GM10248 (cell line): ENCODE measurements around the gene TM4SF4.

Experiments used
- CTCF ChIA-PET: fragments of 300-600 bp; sonication (Branson Sonifier 250); formaldehyde crosslinking; extraction: SDS; loops from one replicate; lab custom pipeline; 2021; ENCODE audit warnings: antibody characterized with exemption; lab: Yijun Ruan, JAX
- POLR2A ChIA-PET: fragments of 350-650 bp; sonication (Branson Sonifier 250); formaldehyde crosslinking; extraction: SDS; loops from one replicate; lab custom pipeline; 2020; ENCODE audit warnings: antibody characterized with exemption; lab: Yijun Ruan, JAX
- DNase-seq: peaks from one replicate; pipeline ENCODE4 v3.0.0; 2012; ENCODE audit errors: extremely low spot score
- TF ChIP-seq, protein P1 (sequence below): IDR thresholded peaks from 2 replicates; pipeline ENCODE4 v1.5.1; 2012; ENCODE audit warnings: mild to moderate bottlenecking, low read depth; ENCODE audit errors: extremely low read depth, missing control alignments, control extremely low read depth

Gene TM4SF4

GRCh38 chr3:149519912-149520311 lies 45.4 kb downstream of the TM4SF4 start:
- ChIA-PET CTCF (interaction anchor here (1.3 to 3.0 kb wide), 4 partner anchors 10 to 251 kb away, joined by 4 to 22 read pairs (median 6); no protein-coding TSS in a partner anchor), POLR2A (no interaction called here)
- DNase-seq: no peak
- TF ChIP-seq, protein P1, sequence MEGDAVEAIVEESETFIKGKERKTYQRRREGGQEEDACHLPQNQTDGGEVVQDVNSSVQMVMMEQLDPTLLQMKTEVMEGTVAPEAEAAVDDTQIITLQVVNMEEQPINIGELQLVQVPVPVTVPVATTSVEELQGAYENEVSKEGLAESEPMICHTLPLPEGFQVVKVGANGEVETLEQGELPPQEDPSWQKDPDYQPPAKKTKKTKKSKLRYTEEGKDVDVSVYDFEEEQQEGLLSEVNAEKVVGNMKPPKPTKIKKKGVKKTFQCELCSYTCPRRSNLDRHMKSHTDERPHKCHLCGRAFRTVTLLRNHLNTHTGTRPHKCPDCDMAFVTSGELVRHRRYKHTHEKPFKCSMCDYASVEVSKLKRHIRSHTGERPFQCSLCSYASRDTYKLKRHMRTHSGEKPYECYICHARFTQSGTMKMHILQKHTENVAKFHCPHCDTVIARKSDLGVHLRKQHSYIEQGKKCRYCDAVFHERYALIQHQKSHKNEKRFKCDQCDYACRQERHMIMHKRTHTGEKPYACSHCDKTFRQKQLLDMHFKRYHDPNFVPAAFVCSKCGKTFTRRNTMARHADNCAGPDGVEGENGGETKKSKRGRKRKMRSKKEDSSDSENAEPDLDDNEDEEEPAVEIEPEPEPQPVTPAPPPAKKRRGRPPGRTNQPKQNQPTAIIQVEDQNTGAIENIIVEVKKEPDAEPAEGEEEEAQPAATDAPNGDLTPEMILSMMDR: no peak

DNA sequence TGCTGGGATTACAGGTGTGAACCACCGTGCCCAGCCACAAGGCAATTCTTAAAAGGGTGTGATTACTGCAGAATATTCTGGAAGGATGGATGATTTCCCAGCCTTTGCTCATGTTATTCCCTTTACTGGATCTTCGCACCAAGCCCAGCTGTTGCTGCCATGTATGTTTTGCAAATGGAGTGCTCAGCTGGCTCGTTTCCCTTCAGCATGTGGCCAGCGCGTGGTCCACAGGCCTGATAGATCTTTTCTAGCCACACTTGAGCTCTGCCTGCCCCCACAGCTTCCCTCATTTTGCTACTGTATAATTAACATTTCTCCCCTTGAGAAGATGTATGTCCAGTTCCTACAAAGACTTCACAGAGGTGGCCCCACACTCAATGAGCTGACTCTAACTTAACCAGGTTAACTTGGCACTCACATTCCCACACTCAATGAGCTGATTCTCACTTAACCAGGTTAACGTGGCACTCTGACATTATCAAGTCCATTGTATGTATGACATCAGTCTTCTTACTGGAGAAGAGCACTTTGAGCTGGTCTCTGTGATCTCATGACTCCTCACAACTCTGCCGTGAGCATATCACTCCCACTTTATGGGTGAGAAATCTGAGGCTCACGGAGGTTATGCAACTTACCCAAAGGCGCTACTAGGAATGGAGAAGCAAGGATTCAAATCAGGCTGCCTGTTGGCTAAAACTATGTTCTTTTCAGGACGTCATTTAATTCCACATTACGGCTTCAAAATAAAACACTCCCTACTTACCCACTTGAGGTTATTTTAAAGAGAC lies 49.2 kb downstream of the TM4SF4 start:
- DNase-seq: no peak
- POLR2A ChIA-PET: interaction anchor here (0.7 kb wide), 1 partner anchor 24 kb away, joined by 3 read pairs; no protein-coding TSS in a partner anchor
- CTCF ChIA-PET: interaction anchor here (0.6 to 1.2 kb wide), 4 partner anchors 8 to 247 kb away, joined by 3 read pairs; no protein-coding TSS in a partner anchor
- TF ChIP-seq, protein P1: no peak

DNA sequence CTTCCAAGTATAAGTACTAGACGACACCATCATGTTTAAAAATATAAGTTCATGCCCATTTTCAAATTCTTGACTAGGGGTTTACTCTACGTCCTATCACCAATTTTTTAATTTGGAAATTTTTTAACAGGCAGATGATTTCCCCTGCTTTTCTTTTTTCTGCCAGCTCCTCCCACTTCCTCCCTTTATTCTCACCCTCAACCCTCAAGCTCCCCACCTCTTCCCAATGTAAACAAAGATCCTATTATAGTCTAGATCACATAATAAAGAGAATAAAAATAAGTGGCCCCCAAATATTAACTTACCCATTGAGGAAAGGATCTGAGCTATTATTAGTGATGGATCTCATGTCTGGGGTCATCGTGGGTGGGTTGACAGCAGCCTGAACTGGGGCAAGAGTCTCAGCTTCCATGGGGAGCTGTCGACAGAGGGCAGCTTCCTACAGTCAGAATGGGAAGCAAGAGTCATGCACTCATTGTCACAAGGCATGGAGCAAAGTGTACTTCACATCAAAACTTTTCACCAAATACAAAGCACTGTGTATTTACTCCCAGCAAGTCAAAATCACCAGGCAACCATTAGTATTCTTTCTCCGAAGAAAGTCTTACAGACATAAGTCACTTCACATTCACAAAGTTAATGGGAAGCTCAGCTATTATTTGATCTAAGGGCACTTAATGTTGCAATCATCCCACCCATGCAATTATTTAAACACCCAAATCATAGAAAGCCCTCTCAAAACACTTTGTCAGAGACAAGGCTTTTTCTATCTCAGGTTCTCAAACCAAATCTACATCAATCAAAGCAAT lies 53.2 kb downstream of the TM4SF4 start:
- no peak for DNase-seq
- POLR2A ChIA-PET: no interaction called here
- CTCF ChIA-PET: interaction anchor here (0.7 to 1.0 kb wide), 3 partner anchors 41 to 245 kb away, joined by 3 to 4 read pairs (median 3); no protein-coding TSS in a partner anchor
- TF ChIP-seq, protein P1: no peak

DNA sequence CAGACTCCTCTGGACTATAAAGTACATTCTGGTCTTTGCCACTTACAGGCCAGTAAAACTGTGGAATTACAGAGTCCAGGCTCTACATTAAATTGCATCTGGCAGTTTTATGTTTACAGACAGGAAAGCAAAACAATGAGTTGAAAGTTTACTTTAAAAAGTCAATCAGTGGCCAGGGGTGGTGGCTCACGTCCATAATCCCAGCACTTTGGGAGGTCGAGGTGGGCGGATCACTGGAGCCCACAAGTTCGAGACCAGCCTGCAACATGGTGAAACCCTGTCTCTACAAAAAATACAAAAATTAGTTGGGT lies 53.8 kb downstream of the TM4SF4 start:
- CTCF ChIA-PET: interaction anchor here (0.7 to 1.0 kb wide), 3 partner anchors 41 to 244 kb away, joined by 3 to 4 read pairs (median 3); no protein-coding TSS in a partner anchor
- DNase-seq: no peak
- POLR2A ChIA-PET: no interaction called here
- TF ChIP-seq, protein P1: no peak

DNA sequence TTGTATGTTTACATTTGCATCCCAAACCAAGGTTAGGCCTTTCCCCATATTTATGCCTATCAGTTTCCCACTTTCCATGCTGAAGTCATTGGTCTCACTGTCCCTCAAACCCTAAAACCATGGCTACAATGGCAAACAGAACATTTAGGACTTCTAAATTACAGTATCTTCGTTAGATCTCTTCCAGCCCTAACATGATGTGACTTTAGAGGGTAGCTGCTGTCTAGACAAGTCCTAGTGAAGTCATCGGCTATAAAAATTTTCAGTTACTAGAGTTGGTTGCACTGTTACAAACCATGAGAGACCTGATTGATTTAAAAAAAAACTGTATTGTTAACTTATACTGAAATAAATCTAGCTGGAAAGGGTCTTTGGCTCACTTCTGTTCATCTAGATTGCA lies 54.6 kb downstream of the TM4SF4 start:
- no peak for DNase-seq
- ChIA-PET CTCF (interaction anchor here (0.9 kb wide), 1 partner anchor 242 kb away, joined by 3 read pairs; no protein-coding TSS in a partner anchor), POLR2A (no interaction called here)
- TF ChIP-seq, protein P1: no peak

GRCh38 chr3:149532489-149533180 lies 58.1 kb downstream of the TM4SF4 start:
- ChIA-PET POLR2A (no interaction called here), CTCF (interaction anchor here (0.9 to 3.6 kb wide), 13 partner anchors 12 to 276 kb away, joined by 3 to 22 read pairs (median 5); no protein-coding TSS in a partner anchor)
- TF ChIP-seq, protein P1: no peak
- peak; percentile 33 for DNase-seq
